C4-2B (cell line): Measurements from ENCODE around the gene RRAS2.

Experiments used
- ZFX ChIP-seq: fragments of 450-650 bp; IDR thresholded peaks from 2 replicates; pipeline ENCODE4 v1.6.1; 2017
- TF ChIP-seq, protein P1 (sequence below): fragments of 450-650 bp; conservative IDR thresholded peaks from 2 replicates; pipeline ENCODE4 v1.5.1; 2017; ENCODE audit warnings: mild to moderate bottlenecking

DNA sequence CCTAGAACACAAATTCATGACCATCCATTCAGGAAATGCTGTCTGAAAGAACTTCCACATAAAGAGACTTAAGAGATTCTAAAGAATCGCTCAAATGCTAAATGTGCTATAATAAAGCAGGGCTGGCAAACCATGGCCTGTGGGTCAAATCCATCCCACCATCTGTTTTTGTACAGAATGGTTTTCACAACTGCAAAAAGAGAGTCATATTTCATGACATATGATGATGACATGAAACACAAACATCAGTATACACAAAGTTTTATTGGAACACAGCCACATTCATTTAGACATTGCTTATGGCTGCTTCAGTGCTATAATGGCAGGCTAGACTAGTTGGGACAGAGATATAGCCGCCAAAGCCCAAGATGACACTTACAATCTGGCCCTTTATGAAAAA, 85.1 kb downstream of the RRAS2 start:
- TF ChIP-seq, protein P1, sequence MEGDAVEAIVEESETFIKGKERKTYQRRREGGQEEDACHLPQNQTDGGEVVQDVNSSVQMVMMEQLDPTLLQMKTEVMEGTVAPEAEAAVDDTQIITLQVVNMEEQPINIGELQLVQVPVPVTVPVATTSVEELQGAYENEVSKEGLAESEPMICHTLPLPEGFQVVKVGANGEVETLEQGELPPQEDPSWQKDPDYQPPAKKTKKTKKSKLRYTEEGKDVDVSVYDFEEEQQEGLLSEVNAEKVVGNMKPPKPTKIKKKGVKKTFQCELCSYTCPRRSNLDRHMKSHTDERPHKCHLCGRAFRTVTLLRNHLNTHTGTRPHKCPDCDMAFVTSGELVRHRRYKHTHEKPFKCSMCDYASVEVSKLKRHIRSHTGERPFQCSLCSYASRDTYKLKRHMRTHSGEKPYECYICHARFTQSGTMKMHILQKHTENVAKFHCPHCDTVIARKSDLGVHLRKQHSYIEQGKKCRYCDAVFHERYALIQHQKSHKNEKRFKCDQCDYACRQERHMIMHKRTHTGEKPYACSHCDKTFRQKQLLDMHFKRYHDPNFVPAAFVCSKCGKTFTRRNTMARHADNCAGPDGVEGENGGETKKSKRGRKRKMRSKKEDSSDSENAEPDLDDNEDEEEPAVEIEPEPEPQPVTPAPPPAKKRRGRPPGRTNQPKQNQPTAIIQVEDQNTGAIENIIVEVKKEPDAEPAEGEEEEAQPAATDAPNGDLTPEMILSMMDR: no peak
- no peak for TF ChIP-seq ZFX
